Left ventricle myocardium inferior (tissue), 1 donor: Measurements from ENCODE around the gene PEX11G. TPM values are rescaled to one million over a fixed set of nuclear protein-coding genes. Genes with fewer than 3 reads are reported as not detected.

Experiments used
- DNase-seq: peaks from one replicate; pipeline ENCODE4 v3.0.0-alpha.2; 2020
- H3K27ac ChIP-seq: fragments of 200-600 bp; replicated peaks from 2 replicates; pipeline ENCODE4 v1.8.0; 2021
- H3K27me3 ChIP-seq: fragments of 200-600 bp; 2 replicates; pipeline ENCODE4 v1.8.0; 2021; ENCODE audit warnings: low read depth
- H3K36me3 ChIP-seq: fragments of 200-600 bp; 2 replicates; pipeline ENCODE4 v1.8.0; 2021
- H3K4me1 ChIP-seq: fragments of 200-600 bp; 2 replicates; pipeline ENCODE4 v1.8.0; 2021
- H3K4me3 ChIP-seq: fragments of 200-600 bp; 2 replicates; pipeline ENCODE4 v1.8.0; 2021; ENCODE audit warnings: mild to moderate bottlenecking, moderate library complexity
- H3K9me3 ChIP-seq: fragments of 200-600 bp; replicated peaks from 2 replicates; pipeline ENCODE4 v1.8.0; 2021
- intact Hi-C: fragments of 100-400 bp; cut with micrococcal nuclease; formaldehyde crosslinking; loops from one replicate; pipeline ENCODE4 v1.11.0; 2022
- total RNA-seq: library from RNA; stranded (reverse); fragmentation: NEBNext Ultra II Directional; extraction: Animal tissue kit (Norgen Biotek cat#: 25700); gene quantifications from one replicate; pipeline ENCODE4 v1.2.1, GENCODE V29; 2021
- TF ChIP-seq, protein P1 (sequence below): fragments of 200-600 bp; IDR thresholded peaks from 2 replicates; pipeline ENCODE4 v1.8.0; 2021; ENCODE audit warnings: antibody characterized with exemption, mild to moderate bottlenecking, borderline replicate concordance
- donor health status: DM: no; HTN: yes; CAD: no; lungs with severe emphysema.

The PEX11G gene
- total RNA-seq, 1 donor from 2014 or later = 1.2 TPM

DNA sequence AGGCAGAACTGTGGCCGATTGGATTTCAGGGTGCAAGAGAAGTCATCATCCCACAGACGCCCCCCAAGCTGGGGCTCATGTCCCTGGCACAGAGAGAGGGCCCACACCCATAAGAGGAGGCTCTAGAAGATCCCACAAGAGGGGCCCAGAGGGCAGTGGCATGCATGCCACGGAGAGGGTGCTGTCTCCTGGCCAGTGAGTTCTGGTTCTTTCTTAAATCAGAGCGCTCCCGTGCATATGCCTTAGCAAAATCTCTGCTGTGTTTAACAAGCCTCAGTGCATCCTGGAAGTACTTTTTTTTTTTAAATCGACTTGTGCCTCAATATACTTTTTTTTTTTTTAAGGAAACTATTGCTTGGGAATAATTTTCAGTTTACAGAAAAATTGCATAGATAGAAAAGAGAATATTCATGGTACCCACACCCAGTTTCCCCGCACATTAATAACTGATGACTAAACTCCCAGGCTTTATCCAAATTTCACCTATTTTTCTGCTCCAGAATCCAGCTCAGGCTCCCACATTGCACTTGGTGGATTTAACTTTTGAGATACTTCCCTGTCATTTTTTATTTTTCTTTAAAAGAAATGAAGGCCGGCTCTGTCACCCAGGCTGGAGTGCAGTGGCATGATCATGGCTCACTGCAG, 59.1 kb downstream of the PEX11G start:
- H3K9me3 ChIP-seq = no peaks in the 10 kb centered on the region
- H3K36me3 ChIP-seq = no peaks in the 10 kb centered on the region
- H3K4me1 ChIP-seq = no peaks in the 10 kb centered on the region
- DNase-seq = no peak
- intact Hi-C loops = no loop called here
- TF ChIP-seq, protein P1, sequence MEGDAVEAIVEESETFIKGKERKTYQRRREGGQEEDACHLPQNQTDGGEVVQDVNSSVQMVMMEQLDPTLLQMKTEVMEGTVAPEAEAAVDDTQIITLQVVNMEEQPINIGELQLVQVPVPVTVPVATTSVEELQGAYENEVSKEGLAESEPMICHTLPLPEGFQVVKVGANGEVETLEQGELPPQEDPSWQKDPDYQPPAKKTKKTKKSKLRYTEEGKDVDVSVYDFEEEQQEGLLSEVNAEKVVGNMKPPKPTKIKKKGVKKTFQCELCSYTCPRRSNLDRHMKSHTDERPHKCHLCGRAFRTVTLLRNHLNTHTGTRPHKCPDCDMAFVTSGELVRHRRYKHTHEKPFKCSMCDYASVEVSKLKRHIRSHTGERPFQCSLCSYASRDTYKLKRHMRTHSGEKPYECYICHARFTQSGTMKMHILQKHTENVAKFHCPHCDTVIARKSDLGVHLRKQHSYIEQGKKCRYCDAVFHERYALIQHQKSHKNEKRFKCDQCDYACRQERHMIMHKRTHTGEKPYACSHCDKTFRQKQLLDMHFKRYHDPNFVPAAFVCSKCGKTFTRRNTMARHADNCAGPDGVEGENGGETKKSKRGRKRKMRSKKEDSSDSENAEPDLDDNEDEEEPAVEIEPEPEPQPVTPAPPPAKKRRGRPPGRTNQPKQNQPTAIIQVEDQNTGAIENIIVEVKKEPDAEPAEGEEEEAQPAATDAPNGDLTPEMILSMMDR = no peak
- no peaks in the 10 kb centered on the region for H3K27me3 ChIP-seq
- H3K27ac ChIP-seq = no peak overlapping the region
- H3K4me3 ChIP-seq = no peak overlapping the region

GRCh38 chr19:7428651-7429113, 60.2 kb downstream of the PEX11G start:
- no peak overlapping the region for H3K4me3 ChIP-seq
- no peaks in the 10 kb centered on the region for H3K4me1 ChIP-seq
- intact Hi-C loops = no loop called here
- no peak for DNase-seq
- H3K36me3 ChIP-seq = no peaks in the 10 kb centered on the region
- no peaks in the 10 kb centered on the region for H3K27me3 ChIP-seq
- H3K9me3 ChIP-seq = no peaks in the 10 kb centered on the region
- TF ChIP-seq, protein P1 = no peak
- H3K27ac ChIP-seq = no peak overlapping the region

GRCh38 chr19:7427944-7428343, 60.9 kb downstream of the PEX11G start:
- Histone ChIP-seq H3K27me3 (no peaks in the 10 kb centered on the region), H3K9me3 (no peaks in the 10 kb centered on the region), H3K4me1 (no peaks in the 10 kb centered on the region), H3K36me3 (no peaks in the 10 kb centered on the region), H3K27ac (no peak overlapping the region), H3K4me3 (no peak overlapping the region)
- intact Hi-C loops = no loop called here
- TF ChIP-seq, protein P1 = no peak
- DNase-seq = no peak

- intact Hi-C loops = no loop called here
- DNase-seq = no peak
- Histone ChIP-seq H3K27me3 (no peaks in the 10 kb centered on the region), H3K27ac (no peak overlapping the region), H3K9me3 (no peaks in the 10 kb centered on the region), H3K4me1 (no peaks in the 10 kb centered on the region), H3K4me3 (no peak overlapping the region), H3K36me3 (peaks cover 3% of the 10 kb centered on the region)
- TF ChIP-seq, protein P1 = no peak
These were observed 61.8 kb downstream of the PEX11G start for GRCh38 chr19:7426986-7427385.

Other genes starting within 250 kb of the PEX11G start
- gene INSR, start 194.6 kb downstream of the PEX11G start, total RNA-seq = 85.3 TPM
- 8.3 TPM for gene ARHGEF18, start 140.1 kb downstream of the PEX11G start, total RNA-seq
- 88.5 TPM for gene ZNF358, start 27.1 kb upstream of the PEX11G start, total RNA-seq
- 16.8 TPM for gene MCOLN1, start 33.6 kb upstream of the PEX11G start, total RNA-seq
- 52.7 TPM for gene PNPLA6, start 46.7 kb upstream of the PEX11G start, total RNA-seq
- gene CAMSAP3, start 106.8 kb upstream of the PEX11G start, total RNA-seq = 0.60 TPM
- 24.4 TPM for gene XAB2, start 140.5 kb upstream of the PEX11G start, total RNA-seq
- 197 TPM for gene PET100, start 140.8 kb upstream of the PEX11G start, total RNA-seq
- 2.7 TPM for gene PCP2, start 144.7 kb upstream of the PEX11G start, total RNA-seq
- gene STXBP2, start 148.1 kb upstream of the PEX11G start, total RNA-seq = 4.5 TPM
- gene RETN, start 180.0 kb upstream of the PEX11G start, total RNA-seq = 0.99 TPM
- 0.60 TPM for gene MCEMP1, start 188.1 kb upstream of the PEX11G start, total RNA-seq
- gene TRAPPC5, start 191.8 kb upstream of the PEX11G start, total RNA-seq = 116 TPM
- gene FCER2, start 213.1 kb upstream of the PEX11G start, total RNA-seq = 0.30 TPM
- 0.71 TPM for gene CLEC4G, start 243.1 kb upstream of the PEX11G start, total RNA-seq